Uterus (tissue), 2 donors: ENCODE results near the gene TMEM82.

Experiments used
- POLR2A ChIP-seq, 2 donors: fragments of 450-650 bp; IDR thresholded peaks; one replicate each; pipeline ENCODE4 v1.6.1; 2016; ENCODE audit warnings: antibody characterized with exemption in 2 of 2, mild to moderate bottlenecking in 1 of 2, moderate library complexity in 1 of 2
- TF ChIP-seq, protein P1 (sequence below), 4 experiments: fragments of 200-600 bp in 2 of 4; fragments of 450-650 bp in 2 of 4; sonication (generic) in 2 of 4; IDR thresholded peaks; one replicate each; pipeline ENCODE4 v1.5.1; 2016 to 2019; ENCODE audit warnings: antibody characterized with exemption in 4 of 4, mild to moderate bottlenecking in 2 of 4, moderate library complexity in 1 of 4

DNA sequence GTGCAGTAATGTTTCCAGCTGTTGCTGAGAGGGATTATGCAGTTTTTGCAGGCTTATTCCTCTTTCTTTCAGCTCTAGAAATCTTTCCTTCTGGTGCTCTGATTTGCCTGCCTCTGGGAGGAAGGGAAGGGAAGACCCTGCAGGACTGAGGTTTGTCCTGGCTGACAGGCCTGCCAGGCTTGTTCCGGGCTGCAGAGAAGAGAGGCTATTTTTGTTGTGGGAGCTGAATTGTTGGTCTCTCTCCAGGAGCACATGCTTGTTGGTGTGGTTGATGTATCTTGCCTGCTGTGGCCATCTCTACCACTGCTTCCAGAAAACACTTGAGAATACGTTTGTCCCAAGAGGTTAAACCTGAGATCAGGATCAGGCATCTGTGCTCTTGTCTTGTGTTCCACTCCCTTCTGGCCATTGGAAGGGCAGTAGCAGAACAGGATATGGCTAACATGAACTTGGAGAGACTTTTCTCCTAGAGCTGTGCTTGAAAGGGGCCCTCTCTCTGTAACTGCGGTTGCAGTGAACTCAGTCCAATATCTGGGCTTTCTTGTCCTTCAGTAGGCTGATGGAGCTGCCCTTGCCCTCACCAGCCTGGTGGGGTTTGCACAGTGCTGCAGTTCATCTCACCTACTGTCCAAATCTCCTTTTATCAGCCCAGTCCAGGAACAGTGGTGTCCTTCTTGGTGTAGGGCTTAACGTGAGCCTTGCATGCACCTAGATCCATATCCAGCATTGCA is 27.7 kb upstream of the TMEM82 start:
- TF ChIP-seq, protein P1, sequence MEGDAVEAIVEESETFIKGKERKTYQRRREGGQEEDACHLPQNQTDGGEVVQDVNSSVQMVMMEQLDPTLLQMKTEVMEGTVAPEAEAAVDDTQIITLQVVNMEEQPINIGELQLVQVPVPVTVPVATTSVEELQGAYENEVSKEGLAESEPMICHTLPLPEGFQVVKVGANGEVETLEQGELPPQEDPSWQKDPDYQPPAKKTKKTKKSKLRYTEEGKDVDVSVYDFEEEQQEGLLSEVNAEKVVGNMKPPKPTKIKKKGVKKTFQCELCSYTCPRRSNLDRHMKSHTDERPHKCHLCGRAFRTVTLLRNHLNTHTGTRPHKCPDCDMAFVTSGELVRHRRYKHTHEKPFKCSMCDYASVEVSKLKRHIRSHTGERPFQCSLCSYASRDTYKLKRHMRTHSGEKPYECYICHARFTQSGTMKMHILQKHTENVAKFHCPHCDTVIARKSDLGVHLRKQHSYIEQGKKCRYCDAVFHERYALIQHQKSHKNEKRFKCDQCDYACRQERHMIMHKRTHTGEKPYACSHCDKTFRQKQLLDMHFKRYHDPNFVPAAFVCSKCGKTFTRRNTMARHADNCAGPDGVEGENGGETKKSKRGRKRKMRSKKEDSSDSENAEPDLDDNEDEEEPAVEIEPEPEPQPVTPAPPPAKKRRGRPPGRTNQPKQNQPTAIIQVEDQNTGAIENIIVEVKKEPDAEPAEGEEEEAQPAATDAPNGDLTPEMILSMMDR (IDR thresholded peaks at IDR 0.05) = no peak
- TF ChIP-seq POLR2A (IDR thresholded peaks at IDR 0.05) = no peak
